CD14-positive monocyte (primary cell): ENCODE data around the gene CDKN2B-AS1. TPM values are rescaled to one million over a fixed set of nuclear protein-coding genes. Genes with fewer than 3 reads are reported as not detected.

Experiments used
- DNase-seq, 3 donors: peaks; one replicate each; pipeline ENCODE4 v3.0.0-alpha.2; 2011 to 2022
- H2AFZ ChIP-seq: 2 replicates; pipeline ENCODE4 v1.6.0; 2012; ENCODE audit warnings: mild to moderate bottlenecking, low read depth, low read length, inconsistent platforms; ENCODE audit not compliant: insufficient read depth, poor library complexity, severe bottlenecking
- H3K27ac ChIP-seq, 2 donors: 1 replicate in 1 of 2; 2 replicates in 1 of 2; pipeline ENCODE4 v1.5.1; 2012 to 2013; ENCODE audit warnings: low read length in 2 of 2, control low read depth in 1 of 2, inconsistent platforms in 1 of 2, low read depth in 1 of 2, mild to moderate bottlenecking in 1 of 2
- H3K27me3 ChIP-seq, 2 donors: one replicate each; pipeline versions ENCODE4 v1.6.0 to v1.6.1; 2011 to 2013; ENCODE audit warnings: low read length in 2 of 2; ENCODE audit not compliant: control insufficient read depth in 2 of 2, insufficient read depth in 2 of 2
- H3K36me3 ChIP-seq, 2 donors: replicated peaks in 1 of 2; 1 replicate in 1 of 2; 2 replicates in 1 of 2; pipeline versions ENCODE4 v1.5.1 to v1.6.1; 2012 to 2013; ENCODE audit warnings: low read length in 2 of 2, control low read depth in 1 of 2, inconsistent platforms in 1 of 2, mild to moderate bottlenecking in 1 of 2; ENCODE audit not compliant: insufficient read depth in 2 of 2, control insufficient read depth in 1 of 2
- H3K4me1 ChIP-seq, 2 donors: 1 replicate in 1 of 2; 2 replicates in 1 of 2; pipeline versions ENCODE4 v1.5.1 to v1.6.1; 2012 to 2013; ENCODE audit warnings: low read length in 2 of 2, control low read depth in 1 of 2, inconsistent platforms in 1 of 2, mild to moderate bottlenecking in 1 of 2, moderate library complexity in 1 of 2; ENCODE audit not compliant: insufficient read depth in 2 of 2, control insufficient read depth in 1 of 2
- H3K4me2 ChIP-seq: replicated peaks from 2 replicates; pipeline ENCODE3; 2012; ENCODE audit warnings: low read length, moderate library complexity, mild to moderate bottlenecking; ENCODE audit not compliant: poor library complexity, severe bottlenecking; ENCODE audit errors: extremely low read depth
- H3K4me3 ChIP-seq, 3 experiments: fragments of 200-600 bp in 1 of 3; sonication (generic) in 1 of 3; replicated peaks in 1 of 3; 1 replicate in 2 of 3; 2 replicates in 1 of 3; pipeline ENCODE4 v1.5.1; 2011 to 2013; ENCODE audit warnings: low read length in 3 of 3, mild to moderate bottlenecking in 3 of 3, control low read depth in 2 of 3, low read depth in 2 of 3, inconsistent platforms in 1 of 3, moderate library complexity in 1 of 3
- H3K79me2 ChIP-seq: 2 replicates; pipeline ENCODE4 v1.6.0; 2012; ENCODE audit warnings: mild to moderate bottlenecking, control low read depth, inconsistent platforms, low read length, moderate library complexity; ENCODE audit not compliant: insufficient read depth
- H3K9ac ChIP-seq: 2 replicates; pipeline ENCODE4 v1.6.0; 2017; ENCODE audit warnings: low read length, mild to moderate bottlenecking; ENCODE audit not compliant: insufficient read depth, poor library complexity, severe bottlenecking
- H3K9me3 ChIP-seq, 2 donors: replicated peaks in 1 of 2; 1 replicate in 1 of 2; 2 replicates in 1 of 2; pipeline versions ENCODE4 v1.5.1 to v1.6.1; 2012 to 2013; ENCODE audit warnings: low read length in 2 of 2, control low read depth in 1 of 2; ENCODE audit not compliant: control insufficient read depth in 1 of 2, insufficient read depth in 1 of 2
- H4K20me1 ChIP-seq: 2 replicates; pipeline ENCODE4 v1.6.0; 2012; ENCODE audit warnings: mild to moderate bottlenecking, low read length, control low read depth, moderate library complexity; ENCODE audit not compliant: insufficient read depth
- H3K27ac Mint-ChIP-seq, 7 donors: one replicate each; pipeline ENCODE4 v1.8.0; 2020; ENCODE audit warnings: mild to moderate bottlenecking in 7 of 7, mixed read lengths in 7 of 7, moderate library complexity in 6 of 7, inconsistent platforms in 2 of 7
- H3K27me3 Mint-ChIP-seq, 3 donors: one replicate each; pipeline ENCODE4 v1.8.0; 2021 to 2022; ENCODE audit warnings: low read depth in 3 of 3, mild to moderate bottlenecking in 3 of 3, mixed read lengths in 3 of 3, moderate library complexity in 3 of 3, inconsistent platforms in 1 of 3
- H3K36me3 Mint-ChIP-seq, 2 donors: one replicate each; pipeline ENCODE4 v1.8.0; 2020; ENCODE audit warnings: mixed read lengths in 2 of 2, inconsistent platforms in 1 of 2, mild to moderate bottlenecking in 1 of 2
- H3K4me1 Mint-ChIP-seq: one replicate; pipeline ENCODE4 v1.8.0; 2020; ENCODE audit warnings: mild to moderate bottlenecking, mixed read lengths
- H3K4me3 Mint-ChIP-seq, 2 donors: one replicate each; pipeline ENCODE4 v1.8.0; 2020; ENCODE audit warnings: mild to moderate bottlenecking in 2 of 2, mixed read lengths in 2 of 2, moderate library complexity in 1 of 2
- H3K9me3 Mint-ChIP-seq, 7 donors: one replicate each; pipeline ENCODE4 v1.8.0; 2020 to 2022; ENCODE audit warnings: mixed read lengths in 7 of 7, mild to moderate bottlenecking in 6 of 7, moderate library complexity in 6 of 7, inconsistent platforms in 2 of 7
- CTCF ChIP-seq: fragments of 200-600 bp; IDR thresholded peaks from one replicate; pipeline ENCODE4 v1.8.0; 2022; ENCODE audit warnings: antibody characterized with exemption, mild to moderate bottlenecking
- WGBS: methylation state at CpG from one replicate; pipeline ENCODE4 v1.1.5; 2013; ENCODE audit warnings: missing lambda C conversion rate; ENCODE audit not compliant: insufficient coverage; 5-methylcytosine and 5-hydroxymethylcytosine counted together
- intact Hi-C, 2 donors: fragments of 100-400 bp; cut with micrococcal nuclease; formaldehyde crosslinking; loops; one replicate each; pipeline versions ENCODE4 v1.15.0 to v1.15.1; 2023
- polyA plus RNA-seq, 3 donors: library from polyadenylated mRNA; depleted of rRNA in 1 of 3; unstranded in 2 of 3; stranded (reverse) in 1 of 3; fragments of 300-500 nt in 2 of 3; fragments of >200 nt in 1 of 3; fragmentation: Illumina TruSeq in 2 of 3; gene quantifications; 1 replicate in 2 of 3; 2 replicates in 1 of 3; pipeline ENCODE4 v1.2.3, GENCODE V29; 2012 to 2021

The CDKN2B-AS1 gene
- polyA plus RNA-seq, 3 donors = 0.35 to 0.55 (median 0.50) TPM

GRCh38 chr9:21967169-21967568 lies 27.4 kb upstream of the CDKN2B-AS1 start:
- H2AFZ ChIP-seq = peak overlapping the region; percentile 26
- H3K4me1 ChIP-seq = peaks cover 32 to 42% of the 10 kb centered on the region in 2 donors
- H3K4me3 ChIP-seq = no peak overlapping the region
- H3K4me2 ChIP-seq = peak overlapping the region; percentile 19
- H3K36me3 Mint-ChIP-seq = peaks cover 22 to 30% of the 10 kb centered on the region in 2 donors
- H3K27ac Mint-ChIP-seq = no peak overlapping the region
- peaks cover 94 to 100% of the 10 kb centered on the region in 2 donors for H3K27me3 ChIP-seq
- peaks cover 92 to 98% (median 93%) of the 10 kb centered on the region in 3 donors for H3K27me3 Mint-ChIP-seq
- H3K4me1 Mint-ChIP-seq = peaks cover 54% of the 10 kb centered on the region
- TF ChIP-seq CTCF = no peak
- peaks cover 19 to 65% of the 10 kb centered on the region in 2 donors for H3K9me3 ChIP-seq
- no peaks in the 10 kb centered on the region for H3K79me2 ChIP-seq
- peaks cover 6 to 79% (median 46%) of the 10 kb centered on the region in 7 donors for H3K9me3 Mint-ChIP-seq
- no peaks in the 10 kb centered on the region for H4K20me1 ChIP-seq
- no peaks in the 10 kb centered on the region for H3K36me3 ChIP-seq
- intact Hi-C loops = loop anchor here (5.0 kb wide), 2 partner anchors 40 to 155 kb away; partner anchors contain the start of gene CDKN2B (in 2 of the 2)
- peak in 1 of 3 donors; percentile 36 for DNase-seq
- H3K4me3 Mint-ChIP-seq = peak overlapping the region in 1 of 2 donors; percentile 69
- 6% methylated on average over 15 of the region's 19 CpGs for WGBS
- no peak overlapping the region for H3K9ac ChIP-seq
- no peak overlapping the region for H3K27ac ChIP-seq

- H3K9me3 Mint-ChIP-seq = peaks cover 4 to 80% (median 46%) of the 10 kb centered on the region in 7 donors
- H3K9me3 ChIP-seq = peaks cover 19 to 66% of the 10 kb centered on the region in 2 donors
- peak overlapping the region; percentile 19 for H3K4me2 ChIP-seq
- no peak overlapping the region for H3K27ac Mint-ChIP-seq
- no peaks in the 10 kb centered on the region for H4K20me1 ChIP-seq
- peak in 1 of 3 donors; percentile 73 for DNase-seq
- no peak overlapping the region for H3K27ac ChIP-seq
- H3K79me2 ChIP-seq = no peaks in the 10 kb centered on the region
- intact Hi-C loops = loop anchor here (5.0 kb wide), 2 partner anchors 40 to 155 kb away; partner anchors contain the start of gene CDKN2B (in 2 of the 2)
- peaks cover 22 to 30% of the 10 kb centered on the region in 2 donors for H3K36me3 Mint-ChIP-seq
- WGBS = no CpG with 5 or more reads among the region's 10 CpGs
- H3K4me3 ChIP-seq = no peak overlapping the region
- H3K27me3 ChIP-seq = peaks cover 94 to 100% of the 10 kb centered on the region in 2 donors
- H3K36me3 ChIP-seq = no peaks in the 10 kb centered on the region
- no peak overlapping the region for H3K9ac ChIP-seq
- H3K4me1 ChIP-seq = peaks cover 32 to 42% of the 10 kb centered on the region in 2 donors
- H3K4me3 Mint-ChIP-seq = peak overlapping the region in 1 of 2 donors; percentile 69
- H3K27me3 Mint-ChIP-seq = peaks cover 95 to 98% (median 97%) of the 10 kb centered on the region in 3 donors
- TF ChIP-seq CTCF = no peak
- H3K4me1 Mint-ChIP-seq = peaks cover 54% of the 10 kb centered on the region
- no peak overlapping the region for H2AFZ ChIP-seq
Measured at GRCh38 chr9:21967702-21968101, 26.9 kb upstream of the CDKN2B-AS1 start.
